Measurements from ENCODE around the gene SYS1.

SYS1 gene

GRCh38 chr20:45355209-45356084 is 7.5 kb upstream of the SYS1 start:
- H3K4me3 ChIP-seq (ENCODE audit: low read depth, low read length) = no peak overlapping the region

DNA sequence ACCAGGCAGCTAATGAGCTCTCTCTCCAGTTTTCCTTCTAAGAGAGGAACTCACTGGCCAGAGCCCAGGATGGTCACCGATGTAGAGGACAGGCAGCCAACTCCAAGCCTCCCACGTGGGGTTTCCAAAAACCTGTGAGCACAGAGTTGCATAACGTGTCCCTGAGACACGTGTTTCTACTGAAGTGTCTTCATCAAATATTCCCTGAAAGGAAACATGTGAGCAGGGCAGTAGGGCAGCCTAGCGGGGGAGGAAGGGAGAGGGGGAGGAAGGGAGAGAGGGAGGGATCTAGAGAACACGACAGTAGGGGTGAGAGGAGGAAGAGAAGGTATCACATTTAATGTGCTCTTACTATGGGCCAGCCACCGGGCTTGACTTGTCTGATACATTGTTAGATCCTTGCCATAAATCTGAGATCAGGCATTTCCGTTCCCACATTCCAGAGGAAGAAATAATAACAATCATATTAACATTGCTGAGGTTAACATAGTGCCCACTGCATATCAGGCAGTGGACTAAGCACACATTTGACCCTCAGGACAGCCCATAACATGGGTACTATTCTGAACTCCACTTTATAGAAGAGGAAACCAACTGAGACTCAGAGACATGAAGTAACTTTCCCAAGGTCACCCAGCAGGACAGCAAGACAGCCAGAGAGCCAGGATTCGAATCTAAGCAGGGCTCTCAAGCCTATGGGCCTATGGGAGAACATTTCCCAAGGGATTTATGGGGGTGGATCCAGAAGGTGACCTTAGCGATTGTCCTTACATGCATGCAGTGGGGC is 4.5 kb upstream of the SYS1 start:
- H3K4me3 ChIP-seq (ENCODE audit: low read depth, low read length) = no peak overlapping the region

GRCh38 chr20:45359069-45359405 is 3.9 kb upstream of the SYS1 start:
- H3K4me3 ChIP-seq (ENCODE audit: low read depth, low read length) = no peak overlapping the region

- no peak overlapping the region for H3K4me3 ChIP-seq (ENCODE audit: low read depth, low read length)
Observed at GRCh38 chr20:45359406-45360148, 3.4 kb upstream of the SYS1 start.

DNA sequence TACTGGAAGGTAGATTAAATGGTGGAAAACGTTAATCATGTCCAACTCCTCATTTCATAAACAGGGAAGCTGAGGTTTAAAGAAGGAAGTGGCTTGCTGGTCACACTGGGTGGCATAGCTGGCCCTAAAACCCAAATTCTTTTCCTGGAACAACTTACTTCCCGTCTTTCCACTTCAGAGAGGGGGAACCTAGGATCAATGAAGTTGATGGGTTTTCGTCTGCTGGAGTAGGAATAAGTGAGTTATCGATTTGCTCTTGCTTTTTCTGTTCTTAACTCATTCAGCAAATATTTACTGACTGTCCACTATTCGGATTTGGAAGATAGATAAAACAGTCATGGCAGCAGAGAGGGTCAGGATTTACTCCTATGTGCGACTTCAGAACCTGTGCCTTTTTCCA is 1.2 kb upstream of the SYS1 start:
- no peak overlapping the region for H3K4me3 ChIP-seq (ENCODE audit: low read depth, low read length)

- peak overlapping the region; percentile 88 for H3K4me3 ChIP-seq (ENCODE audit: low read depth, low read length)
Observed at GRCh38 chr20:45363611-45364492, 896 bp downstream of the SYS1 start.

DNA sequence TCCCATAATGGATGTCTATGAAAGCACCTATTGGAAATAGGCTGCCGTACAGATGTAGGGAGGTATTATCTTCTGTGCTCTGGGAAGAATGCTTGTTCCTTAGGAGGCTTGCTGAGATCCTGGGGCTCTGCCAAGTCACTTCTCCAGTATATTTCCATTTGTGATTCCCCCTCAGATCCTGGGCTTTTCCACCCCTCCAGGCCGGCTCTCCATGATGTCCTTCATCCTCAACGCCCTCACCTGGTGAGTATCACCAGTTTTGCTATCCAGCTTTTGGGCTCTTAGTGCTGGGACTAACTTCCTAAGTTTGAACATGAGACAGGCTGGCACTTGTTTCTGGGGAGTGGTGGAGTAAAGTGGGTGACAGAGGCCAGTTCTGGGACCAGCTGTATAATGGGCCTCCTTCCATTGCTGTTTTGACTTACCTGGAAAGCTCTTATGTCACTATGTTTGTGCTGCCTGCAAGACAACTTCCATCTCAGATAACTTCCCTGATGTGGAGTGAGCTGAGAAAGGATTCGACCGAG is 2.6 kb downstream of the SYS1 start:
- H3K4me3 ChIP-seq (ENCODE audit: low read depth, low read length) = no peak overlapping the region

GRCh38 chr20:45366192-45366591 is 3.2 kb downstream of the SYS1 start:
- H3K4me3 ChIP-seq (ENCODE audit: low read depth, low read length) = no peak overlapping the region

GRCh38 chr20:45366631-45367030 is 3.7 kb downstream of the SYS1 start:
- H3K4me3 ChIP-seq (ENCODE audit: low read depth, low read length) = no peak overlapping the region

- no peak overlapping the region for H3K4me3 ChIP-seq (ENCODE audit: low read depth, low read length)
Observed at GRCh38 chr20:45367126-45367525, 4.2 kb downstream of the SYS1 start.

DNA sequence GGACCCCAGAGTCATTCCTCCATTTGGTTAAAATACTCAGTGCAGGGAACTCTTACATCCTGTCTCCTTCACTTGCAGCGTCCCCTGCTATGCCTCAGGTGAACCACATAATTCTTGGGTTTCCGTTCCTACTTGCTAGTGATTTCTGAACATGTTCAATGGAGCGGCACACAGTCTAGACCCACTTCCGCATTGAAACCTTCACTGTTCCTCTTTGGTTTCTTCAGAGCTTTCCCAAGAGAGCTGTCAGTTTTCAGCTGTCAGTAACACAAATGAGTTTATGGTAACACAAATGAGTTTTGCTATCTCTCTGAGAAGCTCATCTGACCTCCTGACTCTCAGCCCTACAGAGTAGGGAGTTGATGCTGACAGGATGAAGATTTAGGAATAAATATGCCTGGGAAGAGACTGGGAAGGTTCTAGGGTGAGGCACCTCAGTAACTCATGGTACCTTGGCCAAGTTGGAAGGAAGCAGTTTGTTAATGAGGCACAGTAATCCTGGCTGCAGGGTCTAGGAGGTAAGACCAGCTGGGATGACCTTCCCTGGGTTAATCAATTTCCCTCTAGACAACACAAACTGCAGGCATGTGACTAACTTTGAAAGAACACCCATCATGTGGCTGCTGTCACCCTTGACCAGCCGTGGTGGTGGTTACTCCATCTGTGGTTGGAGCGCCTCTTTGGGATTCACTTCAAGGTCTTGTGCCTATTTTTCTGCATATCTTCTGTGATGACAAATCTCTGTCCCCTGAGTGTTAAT is 5.4 kb downstream of the SYS1 start:
- H3K4me3 ChIP-seq (ENCODE audit: low read depth, low read length) = no peak overlapping the region

DNA sequence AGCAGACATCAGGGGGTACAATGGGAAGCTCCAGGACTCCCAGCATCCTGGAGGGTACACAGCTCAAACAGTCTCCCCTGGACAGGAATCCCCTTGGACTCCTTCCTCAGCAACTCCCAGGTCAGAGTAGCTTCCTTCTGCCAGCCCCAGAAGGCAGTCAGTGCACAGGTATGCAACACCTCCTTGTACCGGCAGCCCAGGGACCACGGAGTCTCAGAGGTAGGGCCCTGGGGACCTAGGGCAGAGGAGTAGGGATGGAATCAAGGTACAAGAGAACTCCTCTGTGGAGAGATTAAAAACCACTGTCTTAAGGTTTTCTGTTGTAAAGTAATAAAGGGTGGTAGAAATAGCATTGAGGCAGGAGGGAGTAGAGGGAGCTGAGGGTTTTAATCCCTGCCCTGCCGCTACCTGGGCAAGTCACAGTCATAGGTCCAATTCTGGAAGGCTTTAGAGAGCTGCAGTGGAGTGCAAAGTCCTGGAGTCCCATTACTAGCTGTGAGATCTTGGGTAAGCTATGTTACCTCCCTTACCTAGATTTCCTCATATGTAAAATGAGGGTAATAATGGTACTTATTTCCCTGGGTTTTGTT is 7.7 kb downstream of the SYS1 start:
- no peak overlapping the region for H3K4me3 ChIP-seq (ENCODE audit: low read depth, low read length)

DNA sequence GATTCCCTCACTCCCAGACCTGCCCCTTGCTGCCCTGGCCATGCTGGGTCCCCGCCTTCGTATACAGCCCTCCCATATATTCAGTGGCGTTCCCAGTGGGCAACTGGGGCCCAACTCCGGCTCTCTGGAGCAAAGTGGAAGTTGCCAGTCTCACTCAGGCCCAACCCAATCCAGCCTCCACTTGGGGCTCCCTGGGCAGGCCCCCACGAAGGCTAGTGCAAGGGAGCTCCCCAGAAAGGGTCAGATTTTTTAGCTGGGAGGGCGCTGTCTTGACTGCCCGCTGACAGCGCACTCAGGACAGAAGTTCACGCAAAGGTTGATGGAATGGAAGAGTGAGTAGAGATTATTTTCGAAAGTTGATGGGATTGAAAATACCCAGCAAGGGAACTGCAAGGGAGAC is 9.3 kb downstream of the SYS1 start:
- H3K4me3 ChIP-seq (ENCODE audit: low read depth, low read length) = no peak overlapping the region

DNA sequence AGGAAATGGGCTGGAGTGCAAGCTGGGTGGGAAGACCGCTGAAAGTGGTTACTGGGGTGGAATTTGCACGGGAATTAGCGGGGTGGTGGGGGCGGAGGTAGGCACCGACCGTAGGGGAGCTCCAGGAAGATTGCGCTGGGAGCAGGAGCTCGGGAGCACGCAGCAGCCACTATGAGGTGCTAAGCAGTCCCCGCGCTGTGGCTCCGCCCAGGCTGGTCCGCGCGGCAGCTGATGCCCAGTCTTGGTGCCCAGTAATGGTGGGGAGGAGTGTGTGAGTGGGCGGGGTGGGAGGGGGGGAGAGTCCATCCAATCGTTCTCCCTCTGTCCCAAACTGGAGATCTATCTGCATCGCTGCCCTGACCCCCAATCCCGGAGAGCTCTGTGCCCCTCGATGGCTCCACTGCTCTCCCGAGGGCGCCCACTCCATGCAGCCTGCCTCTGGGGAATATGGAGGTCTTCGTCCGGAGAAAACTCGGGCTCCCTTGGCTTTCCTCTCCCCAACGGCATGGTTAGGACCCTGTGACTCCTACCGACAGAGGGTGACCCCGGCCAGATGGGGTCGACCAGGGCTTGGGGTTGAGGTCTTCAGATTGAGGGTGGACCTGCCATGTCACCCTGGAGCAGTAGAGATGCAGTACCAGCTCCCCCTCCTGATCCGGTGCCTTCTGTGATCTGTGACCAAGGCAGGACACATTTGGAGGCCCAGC is 9.8 kb downstream of the SYS1 start:
- H3K4me3 ChIP-seq (ENCODE audit: low read depth, low read length) = peak overlapping the region; percentile 29

DNA sequence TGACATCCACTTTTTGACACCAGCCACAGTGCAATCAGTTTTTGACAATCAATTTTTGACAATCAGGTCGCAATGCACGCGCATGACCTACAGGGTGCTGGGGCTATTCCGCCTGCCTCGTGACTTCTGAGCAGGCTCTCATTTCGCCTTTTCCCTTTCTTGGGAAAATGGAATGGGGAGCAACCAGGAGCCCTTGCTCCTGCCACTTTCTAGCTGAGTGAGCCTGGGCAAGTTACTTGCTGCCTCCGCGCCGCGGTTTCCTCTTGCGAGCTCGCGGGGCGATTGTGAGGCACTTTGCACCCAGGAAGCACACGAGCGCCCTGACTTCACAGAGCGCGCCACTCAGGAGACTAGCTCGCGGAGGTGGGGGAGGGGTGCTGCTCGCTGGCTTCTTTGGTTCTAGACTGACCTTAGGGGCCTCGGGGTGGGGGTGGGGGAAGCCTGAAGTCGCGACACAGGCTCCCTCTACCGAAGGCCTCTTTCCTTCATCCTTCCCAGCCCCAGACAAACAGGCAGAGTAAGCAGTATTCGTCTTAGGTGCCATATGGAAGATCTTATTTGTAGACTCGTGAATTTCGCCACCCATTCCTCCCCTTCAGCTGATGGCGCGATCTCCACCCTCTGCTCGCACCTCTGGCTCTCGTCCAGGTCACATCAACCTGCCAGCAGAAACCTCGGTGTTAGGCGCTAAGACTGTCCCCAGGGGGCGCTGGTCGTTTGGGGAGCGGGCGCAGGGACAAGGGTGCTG is 10.6 kb downstream of the SYS1 start:
- peak overlapping the region; percentile 29 for H3K4me3 ChIP-seq (ENCODE audit: low read depth, low read length)

DNA sequence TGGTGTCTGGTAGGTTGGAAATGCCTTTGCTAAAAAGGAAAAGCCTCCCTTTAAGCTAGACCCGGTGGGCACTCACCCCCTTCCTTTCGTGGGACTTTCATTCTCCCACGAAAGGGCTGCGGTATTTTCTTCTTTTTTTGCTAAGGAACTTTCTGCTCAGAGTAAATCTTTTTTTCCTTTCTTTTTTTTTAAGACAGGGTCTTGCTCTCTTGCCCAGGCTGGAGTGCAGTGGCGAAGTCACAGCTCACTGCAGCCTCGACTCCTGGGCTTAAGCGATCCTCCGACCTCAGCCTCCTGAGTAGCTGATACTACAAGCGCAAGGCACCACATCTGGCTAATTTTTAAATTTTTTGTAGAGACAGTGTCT is 11.1 kb downstream of the SYS1 start:
- H3K4me3 ChIP-seq (ENCODE audit: low read depth, low read length) = no peak overlapping the region

DNA sequence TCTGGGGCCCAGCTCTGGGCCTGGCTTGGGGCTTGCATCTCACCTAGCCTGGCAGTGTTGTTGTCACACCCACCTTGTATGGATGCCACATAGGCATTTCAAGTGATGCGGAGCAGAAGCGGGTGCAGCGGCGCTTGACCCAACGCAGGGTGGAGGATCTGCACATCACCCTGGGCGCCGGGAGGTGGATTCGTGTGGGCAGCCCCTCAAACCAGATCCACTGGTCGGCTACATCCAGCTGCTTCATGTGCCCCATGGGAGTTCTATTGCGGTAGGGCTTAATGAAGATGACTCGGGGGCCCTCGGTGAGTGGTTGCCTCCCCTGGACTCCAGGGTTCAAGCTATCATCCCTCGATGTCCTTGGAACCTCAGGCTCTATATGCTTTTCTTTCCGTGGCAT is 12.0 kb downstream of the SYS1 start:
- H3K4me3 ChIP-seq (ENCODE audit: low read depth, low read length) = no peak overlapping the region

- no peak overlapping the region for H3K4me3 ChIP-seq (ENCODE audit: low read depth, low read length)
Observed at GRCh38 chr20:45377269-45377668, 14.3 kb downstream of the SYS1 start.

Measured in iPS-11a (cell line).